ENCODE data around the gene CHST8.

DNA sequence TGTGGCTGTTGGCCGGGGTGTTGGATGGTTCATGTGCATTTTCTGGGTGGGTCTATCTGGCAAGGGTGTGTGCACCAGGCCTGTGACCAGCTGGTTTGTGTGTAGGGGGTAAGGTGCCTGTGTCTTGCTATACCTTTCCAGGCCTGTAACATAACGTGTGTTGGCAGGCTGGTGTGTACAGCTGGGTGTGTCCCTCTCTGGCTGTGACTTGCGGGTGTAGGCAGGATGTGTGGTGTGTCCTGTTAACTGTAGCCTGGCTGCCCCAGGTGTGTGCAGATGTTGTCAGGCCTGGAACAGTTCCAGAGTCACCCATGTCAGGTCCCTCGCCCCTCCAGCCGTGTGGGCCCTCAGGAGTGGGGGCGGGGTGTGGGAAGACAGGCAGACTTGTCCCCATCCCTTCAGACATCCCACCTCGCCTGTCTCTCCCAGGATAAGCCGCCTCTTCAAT, 184.7 kb downstream of the CHST8 start:
- TF ChIP-seq CTCF (IDR thresholded peaks at IDR 0.05): no peak
- TF ChIP-seq POLR2A (IDR thresholded peaks at IDR 0.05): no peak
- TF ChIP-seq EP300 (IDR thresholded peaks at IDR 0.05): no peak
